HG03175 (cell line): ENCODE results near the gene SRGAP2B.
"Not testable (repeated sequence)": the region's sequence is repeated elsewhere in the genome, so short reads cannot be mapped to it uniquely, and the experiment has no call there.

Experiments
- ATAC-seq: cut with Tn5 transposase; IDR thresholded peaks from one replicate; pipeline ENCODE4 v1.9.1; 2021; ENCODE audit warnings: mild to moderate bottlenecking, moderate library complexity; ENCODE audit not compliant: unreplicated experiment

Gene SRGAP2B

GRCh38 chr1:145000074-145000742 is 94.9 kb downstream of the SRGAP2B start:
- not testable (repeated sequence) for ATAC-seq

- not testable (repeated sequence) for ATAC-seq
Observed at GRCh38 chr1:144998981-144999273, 96.2 kb downstream of the SRGAP2B start.

- not testable (repeated sequence) for ATAC-seq
Observed at GRCh38 chr1:144998134-144998980, 96.8 kb downstream of the SRGAP2B start.

GRCh38 chr1:144995833-144996410 is 99.2 kb downstream of the SRGAP2B start:
- ATAC-seq, result not testable (repeated sequence)

GRCh38 chr1:144992915-144993314 is 102.2 kb downstream of the SRGAP2B start:
- not testable (repeated sequence) for ATAC-seq

GRCh38 chr1:144990611-144991010 is 104.5 kb downstream of the SRGAP2B start:
- not testable (repeated sequence) for ATAC-seq

- ATAC-seq, result not testable (repeated sequence)
Observed at GRCh38 chr1:144987131-144987530, 108.0 kb downstream of the SRGAP2B start.

GRCh38 chr1:144986171-144986860 is 108.8 kb downstream of the SRGAP2B start:
- not testable (repeated sequence) for ATAC-seq

GRCh38 chr1:144985550-144986170 is 109.5 kb downstream of the SRGAP2B start:
- not testable (repeated sequence) for ATAC-seq

GRCh38 chr1:144982802-144983525 is 112.2 kb downstream of the SRGAP2B start:
- not testable (repeated sequence) for ATAC-seq

GRCh38 chr1:144981157-144981556 is 114.0 kb downstream of the SRGAP2B start:
- ATAC-seq, result not testable (repeated sequence)

- not testable (repeated sequence) for ATAC-seq
Observed at GRCh38 chr1:144979960-144980595, 115.0 kb downstream of the SRGAP2B start.

- not testable (repeated sequence) for ATAC-seq
Observed at GRCh38 chr1:144977856-144978255, 117.3 kb downstream of the SRGAP2B start.

GRCh38 chr1:144971936-144972335 is 123.2 kb downstream of the SRGAP2B start:
- ATAC-seq, result not testable (repeated sequence)

GRCh38 chr1:144966488-144966887 is 128.6 kb downstream of the SRGAP2B start:
- ATAC-seq, result not testable (repeated sequence)

GRCh38 chr1:144964765-144965164 is 130.4 kb downstream of the SRGAP2B start:
- not testable (repeated sequence) for ATAC-seq

- ATAC-seq, result not testable (repeated sequence)
Observed at GRCh38 chr1:144964186-144964585, 130.9 kb downstream of the SRGAP2B start.

GRCh38 chr1:144963571-144963970 is 131.6 kb downstream of the SRGAP2B start:
- ATAC-seq, result not testable (repeated sequence)
